Stimulated activated CD4-positive, alpha-beta T cell treated with anti-CD3 and anti-CD28 coated beads, Interleukin-1b, Interleukin-23, amount 100 ng/mL, for 24 hours (primary cell): ENCODE results near the gene YBX2.

Experiments used
- DNase-seq, 4 experiments: peaks; one replicate each; pipeline ENCODE4 v3.0.0-alpha.2; 2020; ENCODE audit warnings: low read depth in 4 of 4, low spot score in 1 of 4

The YBX2 gene

GRCh38 chr17:7304179-7304578 is 9.7 kb upstream of the YBX2 start:
- no peak for DNase-seq

GRCh38 chr17:7296189-7296861 is 1.9 kb upstream of the YBX2 start:
- DNase-seq, result peak in 3 of 4 experiments; percentile 35 to 58 (median 55)

- DNase-seq, result no peak
Observed at GRCh38 chr17:7295230-7296180, 1.1 kb upstream of the YBX2 start.

- DNase-seq, result no peak
Observed at GRCh38 chr17:7293816-7294613, 424 bp downstream of the YBX2 start.

- no peak for DNase-seq
Observed at GRCh38 chr17:7293159-7293558, 1.3 kb downstream of the YBX2 start.

- no peak for DNase-seq
Observed at GRCh38 chr17:7292729-7293128, 1.7 kb downstream of the YBX2 start.

GRCh38 chr17:7292194-7292593 is 2.2 kb downstream of the YBX2 start:
- no peak for DNase-seq

GRCh38 chr17:7290685-7291084 is 3.8 kb downstream of the YBX2 start:
- DNase-seq, result no peak

- DNase-seq, result no peak
Observed at GRCh38 chr17:7290166-7290565, 4.3 kb downstream of the YBX2 start.

GRCh38 chr17:7289256-7290032 is 5.0 kb downstream of the YBX2 start:
- no peak for DNase-seq

GRCh38 chr17:7285679-7286078 is 8.8 kb downstream of the YBX2 start:
- no peak for DNase-seq

GRCh38 chr17:7284911-7285310 is 9.5 kb downstream of the YBX2 start:
- DNase-seq, result no peak

GRCh38 chr17:7283471-7284216 is 10.8 kb downstream of the YBX2 start:
- DNase-seq, result no peak

GRCh38 chr17:7282752-7283321 is 11.6 kb downstream of the YBX2 start:
- no peak for DNase-seq

- no peak for DNase-seq
Observed at GRCh38 chr17:7281953-7282751, 12.3 kb downstream of the YBX2 start.

- DNase-seq, result peak; percentile 69 to 95 (median 87)
Observed at GRCh38 chr17:7281074-7281952, 13.1 kb downstream of the YBX2 start, which contains the start of gene SLC2A4. SLC2A4 (plus strand) TSS chr17:7281718; CDS start chr17:7281935, 217 bp downstream.

GRCh38 chr17:7280519-7281073 is 13.8 kb downstream of the YBX2 start:
- DNase-seq, result peak; percentile 74 to 79 (median 76)
